ENCODE data around the gene ZBTB24.

The ZBTB24 gene

GRCh38 chr6:109467696-109468095 lies 15.3 kb downstream of the ZBTB24 start:
- no peak for TF ChIP-seq CTCF (IDR thresholded peaks at IDR 0.05; ENCODE audit: borderline replicate concordance, extremely low read depth, low read length, poor library complexity, severe bottlenecking)
- no peak for TF ChIP-seq EZH2 (IDR thresholded peaks at IDR 0.05; ENCODE audit: borderline replicate concordance, low read depth, low read length, severe bottlenecking)

GRCh38 chr6:109466212-109466923 lies 16.7 kb downstream of the ZBTB24 start:
- Histone ChIP-seq H3K4me1 (ENCODE audit: insufficient read depth, low read length) (no peaks in the 10 kb centered on the region), H3K9me3 (ENCODE audit: insufficient read depth, low read length, severe bottlenecking) (no peaks in the 10 kb centered on the region), H2AFZ (ENCODE audit: low read depth, low read length) (no peak overlapping the region), H3K4me3 (ENCODE audit: low read depth in 1 of 2, low read length in 2 of 2) (no peak overlapping the region), H3K27me3 (ENCODE audit: insufficient read depth, low read length, poor library complexity) (no peaks in the 10 kb centered on the region), H3K9ac (ENCODE audit: low read depth, low read length) (no peak overlapping the region), H3K79me2 (ENCODE audit: insufficient read depth, low read length) (peaks cover 8% of the 10 kb centered on the region; the same call in 1 of the 2 replicates), H3K4me2 (ENCODE audit: insufficient read depth, low read length) (no peak overlapping the region), H4K20me1 (ENCODE audit: insufficient read depth, low read length) (peaks cover 22% of the 10 kb centered on the region; the same call in 1 of the 2 replicates), H3K36me3 (ENCODE audit: insufficient read depth, low read length) (peaks cover 97% of the 10 kb centered on the region), H3K27ac (ENCODE audit: low read length) (no peak overlapping the region)
- TF ChIP-seq EZH2 (IDR thresholded peaks at IDR 0.05; ENCODE audit: borderline replicate concordance, low read depth, low read length, severe bottlenecking): no peak
- no peak for TF ChIP-seq CTCF (IDR thresholded peaks at IDR 0.05; ENCODE audit: borderline replicate concordance, extremely low read depth, low read length, poor library complexity, severe bottlenecking)
- DNase-seq (no peak), ATAC-seq (ENCODE audit: insufficient read depth, low read depth) (no peak)

More at GRCh38 chr6:109467696-109468095, 15.3 kb downstream of the ZBTB24 start:
- H3K4me1 ChIP-seq (ENCODE audit: insufficient read depth, low read length): no peaks in the 10 kb centered on the region
- no peak overlapping the region for H3K4me3 ChIP-seq (ENCODE audit: low read depth in 1 of 2, low read length in 2 of 2)
- no peak overlapping the region for H3K4me2 ChIP-seq (ENCODE audit: insufficient read depth, low read length)
- no peak for DNase-seq
- peaks cover 98% of the 10 kb centered on the region for H3K36me3 ChIP-seq (ENCODE audit: insufficient read depth, low read length)
- no peak for ATAC-seq (ENCODE audit: insufficient read depth, low read depth)
- H4K20me1 ChIP-seq (ENCODE audit: insufficient read depth, low read length): peaks cover 33% of the 10 kb centered on the region
- H2AFZ ChIP-seq (ENCODE audit: low read depth, low read length): no peak overlapping the region
- no peaks in the 10 kb centered on the region for H3K9me3 ChIP-seq (ENCODE audit: insufficient read depth, low read length, severe bottlenecking)
- H3K9ac ChIP-seq (ENCODE audit: low read depth, low read length): no peak overlapping the region
- peaks cover 19% of the 10 kb centered on the region; the same call in 1 of the 2 replicates for H3K79me2 ChIP-seq (ENCODE audit: insufficient read depth, low read length)
- H3K27me3 ChIP-seq (ENCODE audit: insufficient read depth, low read length, poor library complexity): no peaks in the 10 kb centered on the region
- no peak overlapping the region for H3K27ac ChIP-seq (ENCODE audit: low read length)

- no peak overlapping the region for H3K4me2 ChIP-seq (ENCODE audit: insufficient read depth, low read length)
- H2AFZ ChIP-seq (ENCODE audit: low read depth, low read length): no peak overlapping the region
- TF ChIP-seq EZH2 (IDR thresholded peaks at IDR 0.05; ENCODE audit: borderline replicate concordance, low read depth, low read length, severe bottlenecking) (no peak), CTCF (IDR thresholded peaks at IDR 0.05; ENCODE audit: borderline replicate concordance, extremely low read depth, low read length, poor library complexity, severe bottlenecking) (no peak)
- no peak overlapping the region for H3K9ac ChIP-seq (ENCODE audit: low read depth, low read length)
- H3K36me3 ChIP-seq (ENCODE audit: insufficient read depth, low read length): peaks cover 96% of the 10 kb centered on the region
- no peaks in the 10 kb centered on the region for H3K9me3 ChIP-seq (ENCODE audit: insufficient read depth, low read length, severe bottlenecking)
- no peaks in the 10 kb centered on the region for H3K27me3 ChIP-seq (ENCODE audit: insufficient read depth, low read length, poor library complexity)
- H4K20me1 ChIP-seq (ENCODE audit: insufficient read depth, low read length): peaks cover 22% of the 10 kb centered on the region; the same call in 1 of the 2 replicates
- H3K4me1 ChIP-seq (ENCODE audit: insufficient read depth, low read length): no peaks in the 10 kb centered on the region
- no peak for ATAC-seq (ENCODE audit: insufficient read depth, low read depth)
- no peak overlapping the region for H3K4me3 ChIP-seq (ENCODE audit: low read depth in 1 of 2, low read length in 2 of 2)
- H3K27ac ChIP-seq (ENCODE audit: low read length): no peak overlapping the region
- peaks cover 8% of the 10 kb centered on the region; the same call in 1 of the 2 replicates for H3K79me2 ChIP-seq (ENCODE audit: insufficient read depth, low read length)
- no peak for DNase-seq
Measured at GRCh38 chr6:109465772-109466171, 17.2 kb downstream of the ZBTB24 start.
